Natural killer cell (primary cell): ENCODE results near the gene ADAM10. TPM values are rescaled to one million over a fixed set of nuclear protein-coding genes. Genes with fewer than 3 reads are reported as not detected.

ENCODE experiments used
- ATAC-seq, 3 donors: fragments of 150-1000 bp in 2 of 3; fragments of 200-7000 bp in 1 of 3; cut with Tn5 transposase; 1 replicate in 1 of 3; 2 replicates in 2 of 3; pipeline ENCODE4 v1.10.0; 2021; ENCODE audit warnings: mild to moderate bottlenecking in 2 of 3, moderate library complexity in 2 of 3
- DNase-seq, 2 donors: peaks; one replicate each; pipeline versions ENCODE4 v3.0.0 to v3.0.0-alpha.2; 2013 to 2021; ENCODE audit warnings: mixed read lengths in 1 of 2
- H3K27ac ChIP-seq: one replicate; pipeline ENCODE4 v1.5.1; 2013; ENCODE audit warnings: mild to moderate bottlenecking, low read length
- H3K27me3 ChIP-seq: one replicate; pipeline ENCODE4 v1.6.1; 2013; ENCODE audit warnings: low read length; ENCODE audit not compliant: control insufficient read depth, insufficient read depth
- H3K36me3 ChIP-seq: one replicate; pipeline ENCODE4 v1.6.1; 2013; ENCODE audit warnings: low read length; ENCODE audit not compliant: control insufficient read depth, insufficient read depth
- H3K4me1 ChIP-seq: one replicate; pipeline ENCODE4 v1.6.1; 2013; ENCODE audit warnings: low read length; ENCODE audit not compliant: control insufficient read depth, insufficient read depth
- H3K4me3 ChIP-seq: one replicate; pipeline ENCODE4 v1.5.1; 2013; ENCODE audit warnings: low read length
- H3K9me3 ChIP-seq: one replicate; pipeline ENCODE4 v1.6.1; 2013; ENCODE audit warnings: low read length; ENCODE audit not compliant: control insufficient read depth, insufficient read depth
- H3K27ac Mint-ChIP-seq, 2 donors: one replicate each; pipeline ENCODE4 v1.8.0; 2022; ENCODE audit warnings: mild to moderate bottlenecking in 2 of 2, mixed read lengths in 2 of 2, moderate library complexity in 1 of 2
- H3K27me3 Mint-ChIP-seq, 2 donors: one replicate each; pipeline ENCODE4 v1.8.0; 2022; ENCODE audit warnings: low read depth in 2 of 2, mixed read lengths in 2 of 2
- H3K36me3 Mint-ChIP-seq: one replicate; pipeline ENCODE4 v1.8.0; 2022; ENCODE audit warnings: mixed read lengths
- H3K4me1 Mint-ChIP-seq, 2 donors: one replicate each; pipeline ENCODE4 v1.8.0; 2022; ENCODE audit warnings: mixed read lengths in 2 of 2
- H3K4me3 Mint-ChIP-seq: one replicate; pipeline ENCODE4 v1.8.0; 2022; ENCODE audit warnings: mild to moderate bottlenecking, moderate library complexity, mixed read lengths
- H3K9me3 Mint-ChIP-seq, 2 donors: one replicate each; pipeline ENCODE4 v1.8.0; 2022; ENCODE audit warnings: mixed read lengths in 2 of 2
- WGBS: methylation state at CpG from one replicate; pipeline ENCODE4 v1.1.7; 2013; ENCODE audit warnings: missing lambda C conversion rate; ENCODE audit not compliant: insufficient coverage; 5-methylcytosine and 5-hydroxymethylcytosine counted together
- intact Hi-C: fragments of 100-400 bp; cut with micrococcal nuclease; formaldehyde crosslinking; loops from one replicate; pipeline ENCODE4 v1.14.2; 2022
- total RNA-seq, 4 donors: library from RNA; stranded (reverse); fragments of 120-200 nt in 1 of 4; gene quantifications; one replicate each; pipeline versions ENCODE4 v1.2.3 to v1.2.4, GENCODE V29; 2013 to 2022
- TF ChIP-seq, protein P1 (sequence below): fragments of 200-600 bp; IDR thresholded peaks from one replicate; pipeline ENCODE4 v1.8.0; 2022; ENCODE audit warnings: antibody characterized with exemption

Gene ADAM10
- total RNA-seq, 3 donors from 2014 or later (not counting 1 experiment from before 2014, with no cell fraction given), result 223 to 297 (median 259) TPM

DNA sequence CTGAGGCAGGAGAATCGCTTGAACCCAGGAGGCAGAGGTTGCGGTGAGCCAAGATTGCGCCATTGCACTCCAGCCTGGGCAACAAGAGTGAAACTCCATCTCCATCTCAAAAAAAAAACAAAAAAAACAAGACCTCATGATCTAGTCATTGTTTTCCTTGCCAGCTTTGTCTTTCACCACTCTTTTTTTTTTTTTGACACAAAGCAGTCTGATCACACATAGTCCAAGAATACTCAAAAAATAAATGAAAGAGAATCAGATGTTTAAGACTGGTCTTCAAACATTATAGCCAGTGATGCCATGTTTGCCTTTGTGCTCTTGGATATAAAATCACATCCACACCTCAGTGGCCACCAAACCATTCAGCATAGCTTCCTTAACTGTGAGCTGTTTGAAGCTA lies 5.8 kb upstream of the ADAM10 start:
- Histone ChIP-seq H3K9me3 (no peaks in the 10 kb centered on the region), H3K27ac (no peak overlapping the region), H3K4me1 (peaks cover 4% of the 10 kb centered on the region), H3K36me3 (no peaks in the 10 kb centered on the region), H3K4me3 (no peak overlapping the region), H3K27me3 (no peaks in the 10 kb centered on the region)
- Mint-ChIP-seq H3K27ac (no peak overlapping the region), H3K27me3 (no peaks in the 10 kb centered on the region), H3K4me3 (no peak overlapping the region), H3K4me1 (peaks cover 6% of the 10 kb centered on the region in 2 donors), H3K9me3 (no peaks in the 10 kb centered on the region), H3K36me3 (no peaks in the 10 kb centered on the region)
- ATAC-seq (no peak), DNase-seq (no peak)
- TF ChIP-seq, protein P1, sequence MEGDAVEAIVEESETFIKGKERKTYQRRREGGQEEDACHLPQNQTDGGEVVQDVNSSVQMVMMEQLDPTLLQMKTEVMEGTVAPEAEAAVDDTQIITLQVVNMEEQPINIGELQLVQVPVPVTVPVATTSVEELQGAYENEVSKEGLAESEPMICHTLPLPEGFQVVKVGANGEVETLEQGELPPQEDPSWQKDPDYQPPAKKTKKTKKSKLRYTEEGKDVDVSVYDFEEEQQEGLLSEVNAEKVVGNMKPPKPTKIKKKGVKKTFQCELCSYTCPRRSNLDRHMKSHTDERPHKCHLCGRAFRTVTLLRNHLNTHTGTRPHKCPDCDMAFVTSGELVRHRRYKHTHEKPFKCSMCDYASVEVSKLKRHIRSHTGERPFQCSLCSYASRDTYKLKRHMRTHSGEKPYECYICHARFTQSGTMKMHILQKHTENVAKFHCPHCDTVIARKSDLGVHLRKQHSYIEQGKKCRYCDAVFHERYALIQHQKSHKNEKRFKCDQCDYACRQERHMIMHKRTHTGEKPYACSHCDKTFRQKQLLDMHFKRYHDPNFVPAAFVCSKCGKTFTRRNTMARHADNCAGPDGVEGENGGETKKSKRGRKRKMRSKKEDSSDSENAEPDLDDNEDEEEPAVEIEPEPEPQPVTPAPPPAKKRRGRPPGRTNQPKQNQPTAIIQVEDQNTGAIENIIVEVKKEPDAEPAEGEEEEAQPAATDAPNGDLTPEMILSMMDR, result no peak
- WGBS, result 100% methylated on average over 2 of the region's 3 CpGs
- intact Hi-C loops, result loop anchor here (10.0 kb wide), 1 partner anchor 281 kb away; no protein-coding TSS in a partner anchor

GRCh38 chr15:58752716-58753115 lies 3.2 kb upstream of the ADAM10 start:
- Histone ChIP-seq H3K27me3 (no peaks in the 10 kb centered on the region), H3K4me1 (peaks cover 8% of the 10 kb centered on the region), H3K4me3 (no peak overlapping the region), H3K9me3 (no peaks in the 10 kb centered on the region), H3K27ac (no peak overlapping the region), H3K36me3 (no peaks in the 10 kb centered on the region)
- WGBS, result 31% methylated on average over 2 of the region's 3 CpGs
- H3K27me3 Mint-ChIP-seq, result no peaks in the 10 kb centered on the region
- intact Hi-C loops, result loop anchor here (10.0 kb wide), 1 partner anchor 278 kb away; no protein-coding TSS in a partner anchor
- ATAC-seq, result no peak
- no peak for DNase-seq
- H3K4me1 Mint-ChIP-seq, result peaks cover 20 to 25% of the 10 kb centered on the region in 2 donors
- no peak overlapping the region for H3K4me3 Mint-ChIP-seq
- H3K27ac Mint-ChIP-seq, result no peak overlapping the region
- H3K36me3 Mint-ChIP-seq, result no peaks in the 10 kb centered on the region
- TF ChIP-seq, protein P1, result no peak
- no peaks in the 10 kb centered on the region for H3K9me3 Mint-ChIP-seq

GRCh38 chr15:58748852-58749531 lies 515 bp downstream of the ADAM10 start:
- Mint-ChIP-seq H3K4me3 (peak overlapping the region; percentile 98), H3K9me3 (no peaks in the 10 kb centered on the region), H3K36me3 (no peaks in the 10 kb centered on the region), H3K27ac (peak overlapping the region; percentile 94 to 97), H3K4me1 (peaks cover 46 to 47% of the 10 kb centered on the region in 2 donors), H3K27me3 (no peaks in the 10 kb centered on the region)
- DNase-seq (peak; percentile 49 to 64), ATAC-seq (peak; percentile 22 to 41 (median 31))
- TF ChIP-seq, protein P1, result no peak
- Histone ChIP-seq H3K36me3 (no peaks in the 10 kb centered on the region), H3K27me3 (no peaks in the 10 kb centered on the region), H3K4me3 (peak overlapping the region; percentile 100), H3K9me3 (no peaks in the 10 kb centered on the region), H3K27ac (peak overlapping the region; percentile 97), H3K4me1 (peaks cover 13% of the 10 kb centered on the region)
- WGBS, result under 1% methylated on average over 81 of the region's 81 CpGs
- intact Hi-C loops, result loop anchor here (2.0 kb wide), 3 partner anchors 22 to 140 kb away; partner anchors contain the start of gene MINDY2
